CD4-positive, alpha-beta T cell treated with Interleukin-6 at 100 ng/mL for 8 hours (primary cell): Measurements from ENCODE around the gene CHKA.

ENCODE experiments used
- DNase-seq: peaks from one replicate; pipeline ENCODE4 v3.0.0-alpha.2; 2020; ENCODE audit warnings: mixed read lengths, low spot score

Gene CHKA

DNA sequence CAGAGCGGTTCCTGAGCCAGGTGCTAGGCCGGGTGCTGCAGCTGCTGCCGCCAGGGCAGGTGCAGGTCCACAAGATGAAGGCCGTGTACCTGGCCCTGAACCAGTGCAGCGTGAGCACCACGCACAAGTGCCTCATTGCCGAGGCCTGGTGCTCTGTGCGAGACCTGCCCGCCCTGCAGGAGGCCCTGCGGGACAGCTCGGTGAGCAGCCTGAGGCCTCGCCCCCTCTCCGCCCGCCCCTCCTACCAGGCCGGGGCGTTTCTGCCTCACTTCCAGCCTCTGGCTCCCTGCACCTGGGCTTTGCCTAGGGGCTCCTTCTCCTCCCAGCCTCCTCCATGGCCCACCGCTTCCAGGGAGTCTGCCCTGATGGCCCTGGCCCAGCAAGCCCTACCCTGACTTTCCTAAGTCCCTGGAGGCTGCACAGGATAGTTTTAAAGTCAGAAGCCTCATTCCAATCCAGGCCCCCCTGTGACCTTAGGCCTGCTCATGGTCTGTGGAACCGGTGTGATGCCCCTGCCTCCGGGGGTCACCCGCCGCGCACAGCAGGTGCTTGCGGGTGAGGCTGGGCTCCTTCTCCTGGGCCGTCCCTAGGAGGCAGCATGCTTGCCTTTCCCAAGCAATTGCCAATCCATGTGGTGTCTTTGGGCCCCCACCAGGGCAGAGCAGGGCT lies 76.9 kb downstream of the CHKA start:
- no peak for DNase-seq

- no peak for DNase-seq
Measured at GRCh38 chr11:68043349-68044144, 77.6 kb downstream of the CHKA start.

DNA sequence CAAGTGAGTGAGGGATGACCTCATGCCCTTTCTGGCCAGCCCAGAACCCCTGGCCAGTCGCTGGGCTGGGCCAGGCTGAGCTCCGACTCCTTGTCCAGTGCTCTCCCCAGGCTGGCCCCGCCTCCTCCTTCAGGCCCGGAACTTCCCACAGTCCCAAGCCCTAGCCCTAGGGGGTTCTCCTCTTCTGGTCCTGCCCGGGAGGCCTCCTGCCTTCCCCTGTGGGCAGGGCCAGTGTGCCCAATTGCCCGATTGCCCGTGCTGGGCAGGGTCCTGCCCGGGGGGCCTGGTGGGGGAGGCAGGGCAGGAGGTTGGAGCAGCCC lies 78.2 kb downstream of the CHKA start:
- no peak for DNase-seq

- DNase-seq = no peak
Measured at GRCh38 chr11:68042219-68043028, 78.8 kb downstream of the CHKA start.

GRCh38 chr11:68041617-68042218 lies 79.5 kb downstream of the CHKA start:
- DNase-seq = no peak

DNA sequence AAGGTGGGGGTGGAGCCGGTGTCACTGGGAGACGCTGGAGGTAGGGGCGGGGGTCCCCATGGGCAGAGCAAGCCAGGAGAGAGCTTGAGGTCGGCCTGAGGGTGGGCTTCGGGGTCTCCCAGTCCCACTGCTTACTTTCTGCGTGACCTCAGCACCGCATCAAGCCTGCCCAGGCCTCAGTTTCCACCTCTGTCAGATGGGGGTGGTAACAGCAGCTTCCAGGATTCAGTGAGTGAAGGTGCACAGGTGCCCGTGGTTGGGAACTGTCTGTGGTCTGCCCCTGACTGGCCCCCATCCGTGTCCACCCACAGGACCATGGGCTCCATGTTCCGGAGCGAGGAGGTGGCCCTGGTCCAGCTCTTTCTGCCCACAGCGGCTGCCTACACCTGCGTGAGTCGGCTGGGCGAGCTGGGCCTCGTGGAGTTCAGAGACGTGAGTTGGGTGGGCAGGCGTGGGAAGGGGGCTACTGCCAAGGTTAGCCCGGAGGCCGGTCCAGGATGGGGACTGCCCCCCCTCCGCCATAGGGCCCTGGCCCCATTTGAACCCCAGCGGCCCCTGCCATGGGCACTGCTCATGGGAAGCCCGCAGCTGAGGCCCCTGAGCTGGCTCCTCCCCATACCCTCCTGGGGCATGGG lies 80.1 kb downstream of the CHKA start:
- no peak for DNase-seq

DNA sequence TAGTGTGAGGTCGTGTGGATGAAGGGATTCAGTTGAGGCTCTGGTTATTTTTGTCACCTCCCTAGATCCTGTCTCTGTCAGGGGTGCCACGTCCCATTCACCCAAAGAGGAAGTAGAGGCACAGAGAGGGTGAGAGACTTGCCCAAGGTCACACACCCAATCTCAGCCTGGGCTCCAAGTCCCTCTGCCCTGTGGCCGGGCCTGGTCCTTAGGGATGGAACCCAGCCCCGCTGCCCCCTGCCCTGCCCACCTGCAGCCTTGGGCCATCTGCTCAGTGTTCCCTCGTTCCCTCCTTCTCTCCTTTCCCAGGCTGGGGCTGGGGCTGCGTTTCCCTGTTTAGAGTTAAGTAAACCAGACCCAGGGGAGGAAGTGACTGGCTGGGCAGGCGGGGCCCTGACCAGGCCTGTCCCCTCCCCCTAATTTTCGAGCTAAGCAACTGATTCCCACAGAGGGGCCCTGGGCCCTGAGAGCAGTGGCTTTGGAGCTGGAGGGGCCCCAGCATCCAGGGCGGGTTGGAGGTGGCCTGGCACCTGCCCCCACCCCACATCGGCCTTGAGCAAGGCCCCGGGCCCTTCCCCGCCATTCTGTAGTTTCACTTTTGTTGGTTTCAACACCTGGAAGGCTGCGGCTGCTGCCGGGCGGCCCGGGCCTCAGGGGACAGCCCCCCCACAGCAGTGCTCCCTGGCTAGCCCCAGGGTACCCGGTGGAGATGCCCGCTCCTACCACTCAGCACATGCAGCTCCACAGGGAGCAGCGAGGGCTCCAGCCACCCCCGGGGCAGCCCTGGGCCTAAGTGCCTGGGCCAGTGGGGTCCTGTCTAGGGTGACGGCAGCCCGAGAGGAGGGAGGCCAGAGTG lies 80.9 kb downstream of the CHKA start:
- DNase-seq = peak; percentile 36

GRCh38 chr11:68039526-68040086 lies 81.6 kb downstream of the CHKA start:
- DNase-seq = no peak

DNA sequence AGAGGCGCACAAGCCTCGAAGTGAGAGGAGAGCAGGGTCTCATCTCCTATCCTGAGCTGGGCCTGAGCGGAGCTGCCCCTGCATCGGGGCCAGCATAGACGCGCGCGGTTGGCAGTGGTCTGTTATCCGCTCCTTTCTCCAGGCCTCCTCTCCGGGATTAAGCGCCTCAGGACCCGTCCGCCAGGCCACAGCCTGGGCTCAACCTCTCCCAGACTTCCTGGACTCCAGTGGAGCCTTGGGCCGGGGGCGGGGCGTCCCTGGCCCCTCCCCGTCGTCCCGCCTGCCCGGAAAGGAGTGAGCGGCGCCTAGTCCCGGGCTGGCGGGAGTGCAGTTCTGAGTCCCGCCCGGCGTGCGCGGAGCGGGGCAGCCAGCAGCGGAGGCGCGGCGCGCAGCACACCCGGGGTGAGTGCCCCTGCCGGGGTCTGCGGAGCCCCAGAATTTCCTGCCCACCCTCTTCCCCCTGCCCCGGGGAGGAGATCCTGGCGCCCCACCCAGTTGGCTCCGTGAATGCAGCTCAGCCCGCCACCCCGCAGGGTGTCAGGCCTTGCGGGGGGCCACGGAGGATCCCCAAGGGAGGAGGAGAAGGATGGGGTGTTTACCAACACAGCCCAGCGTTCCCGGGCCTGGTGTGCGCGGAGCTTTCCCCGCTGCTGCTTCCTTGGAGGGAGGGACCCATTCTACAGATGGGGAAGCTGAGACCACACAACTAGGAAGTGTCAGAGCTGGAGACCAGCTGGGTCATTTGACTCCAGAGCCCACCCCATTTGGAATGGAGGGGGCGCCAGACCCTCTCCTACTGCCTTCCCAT lies 82.3 kb downstream of the CHKA start, which contains the start of gene TCIRG1:
Gene TCIRG1, plus strand, starts transcription at position 308 of the 808 bp plus-strand sequence. CDS start 2,247 bp downstream, outside the sequence.
- peak; percentile 57 for DNase-seq

GRCh38 chr11:68038226-68038717 lies 82.9 kb downstream of the CHKA start:
- no peak for DNase-seq

DNA sequence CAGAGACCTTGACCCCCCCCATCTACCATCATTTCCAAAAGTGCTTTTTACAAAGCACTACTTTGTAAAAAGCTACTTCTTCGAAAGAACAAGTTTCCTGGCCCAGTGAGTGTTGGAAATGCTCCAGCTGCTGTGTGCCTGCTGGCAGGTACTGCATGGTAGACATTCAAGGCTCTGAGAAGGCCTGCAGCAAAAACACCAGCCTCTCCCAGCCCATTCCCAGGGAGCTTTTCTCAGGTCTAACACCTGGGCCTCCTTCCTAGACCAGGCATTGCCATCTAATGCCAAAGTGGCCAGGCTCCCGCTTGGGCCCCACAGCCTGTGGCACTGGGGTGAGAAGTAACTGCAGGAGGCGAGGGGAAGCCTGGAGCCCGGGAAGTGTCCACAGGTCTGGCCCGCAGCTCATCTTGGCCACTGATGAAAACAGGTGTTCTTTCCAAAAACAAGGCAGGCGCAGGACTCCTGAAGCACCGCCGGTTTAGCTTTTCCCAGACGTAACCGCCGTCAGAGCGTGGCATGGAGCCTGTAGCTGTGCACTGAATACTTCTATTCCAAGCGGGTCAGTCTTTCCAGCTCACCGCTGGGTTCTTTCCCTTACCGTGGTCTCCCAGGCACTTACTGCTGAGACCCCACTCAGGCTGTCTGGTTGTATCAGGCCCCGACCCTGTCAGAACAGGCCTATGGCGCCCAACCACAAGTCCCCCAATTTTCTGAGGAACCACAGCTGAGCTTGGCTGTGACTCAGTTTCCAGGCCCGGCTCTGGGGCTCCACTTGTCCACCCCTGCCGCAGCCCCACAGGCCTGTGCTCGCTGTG lies 83.6 kb downstream of the CHKA start:
- DNase-seq = no peak

- DNase-seq = peak; percentile 24
Measured at GRCh38 chr11:68036717-68037239, 84.4 kb downstream of the CHKA start.

GRCh38 chr11:68036141-68036716 lies 85.0 kb downstream of the CHKA start:
- DNase-seq = no peak

DNA sequence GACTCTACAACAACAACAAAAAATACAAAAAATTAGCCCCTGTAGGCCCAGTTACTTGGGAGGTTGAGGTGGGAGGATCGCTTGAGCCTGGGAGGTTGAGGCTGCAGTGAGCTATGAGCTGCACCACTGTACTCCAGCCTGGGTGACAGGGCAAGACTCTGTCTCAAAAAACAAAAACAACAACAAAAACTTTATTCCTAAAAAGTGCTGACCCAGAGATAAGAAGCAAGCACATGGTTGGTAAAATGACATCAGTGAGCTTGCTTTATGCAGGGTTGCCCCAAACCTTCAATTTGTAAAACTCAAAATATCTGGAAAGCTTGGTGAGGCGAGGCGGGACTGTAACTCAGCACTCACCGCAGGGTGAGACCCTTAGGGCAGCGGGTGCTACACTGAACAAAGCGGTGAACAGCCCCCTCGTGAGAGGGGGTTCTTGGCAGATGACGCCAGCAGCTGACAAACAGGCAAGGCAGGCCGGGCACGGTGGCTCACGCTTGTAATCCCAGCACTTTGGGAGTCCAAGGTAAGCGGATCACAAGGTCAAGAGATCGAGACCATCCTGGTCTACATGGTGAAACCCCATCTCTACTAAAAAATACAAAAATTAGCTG lies 85.8 kb downstream of the CHKA start:
- no peak for DNase-seq

DNA sequence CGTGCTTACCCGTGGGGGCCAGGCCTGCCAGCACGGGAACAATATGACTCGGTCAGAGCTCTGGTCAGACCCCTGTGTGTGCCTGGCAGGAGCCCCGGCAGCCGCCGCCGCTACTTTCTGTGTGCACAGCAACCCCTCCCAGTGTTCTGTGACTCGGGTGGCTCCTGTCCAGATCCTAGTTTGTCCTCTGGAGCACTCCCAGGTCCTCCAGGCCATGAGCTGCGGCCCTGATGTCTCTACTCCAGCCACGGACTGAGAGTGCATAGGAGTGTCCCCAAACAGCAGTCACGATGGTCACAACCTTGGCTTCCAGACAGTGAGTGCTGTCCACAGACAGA lies 87.5 kb downstream of the CHKA start:
- no peak for DNase-seq

- DNase-seq = no peak
Measured at GRCh38 chr11:68032997-68033707, 88.0 kb downstream of the CHKA start.

GRCh38 chr11:68032003-68032402 lies 89.2 kb downstream of the CHKA start:
- DNase-seq = no peak
